Measurements from ENCODE around the gene EXTL1.

DNA sequence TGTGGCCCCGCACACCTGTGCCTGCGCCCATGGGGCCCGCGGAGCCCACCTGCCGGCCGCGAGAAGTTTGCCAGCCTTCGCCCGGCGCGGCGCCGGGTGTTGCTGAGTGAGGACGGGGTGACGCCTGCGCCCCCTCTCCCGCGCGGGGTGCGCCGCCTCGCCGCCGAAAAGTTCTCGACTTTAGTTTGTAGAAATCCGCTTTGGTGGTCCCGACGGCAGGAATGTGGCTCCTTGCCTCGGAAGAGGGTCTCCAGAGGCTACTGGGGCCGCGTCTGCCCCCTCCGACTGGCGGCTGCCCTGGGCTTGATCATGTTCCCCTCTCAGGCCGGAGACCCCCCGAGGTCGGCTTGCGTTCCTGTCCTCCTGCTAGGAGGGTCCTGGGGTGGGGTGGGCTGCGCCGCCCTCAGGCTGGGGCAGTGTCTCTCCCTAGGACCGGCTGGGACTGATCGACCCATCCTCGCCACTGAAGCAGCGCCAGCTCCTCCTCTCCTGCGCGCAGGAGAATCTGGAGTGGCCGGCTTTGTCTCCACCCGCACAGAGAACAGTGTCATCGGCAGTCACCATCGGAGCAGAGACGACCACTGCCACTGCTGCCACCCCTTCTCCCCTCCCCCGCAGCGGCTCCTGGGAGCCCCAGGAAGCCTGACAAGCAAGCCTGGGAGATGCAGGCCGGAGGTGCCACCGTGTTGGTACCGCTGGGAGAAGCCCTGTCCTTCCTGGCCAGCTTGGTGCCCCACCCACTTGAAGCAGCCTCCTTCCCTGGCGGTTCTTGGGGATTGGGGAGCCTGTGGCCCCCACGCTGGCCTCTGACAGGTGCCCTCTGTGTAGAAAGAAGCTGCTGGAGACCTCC, 24.9 kb downstream of the EXTL1 start:
- TF ChIP-seq, protein P1, sequence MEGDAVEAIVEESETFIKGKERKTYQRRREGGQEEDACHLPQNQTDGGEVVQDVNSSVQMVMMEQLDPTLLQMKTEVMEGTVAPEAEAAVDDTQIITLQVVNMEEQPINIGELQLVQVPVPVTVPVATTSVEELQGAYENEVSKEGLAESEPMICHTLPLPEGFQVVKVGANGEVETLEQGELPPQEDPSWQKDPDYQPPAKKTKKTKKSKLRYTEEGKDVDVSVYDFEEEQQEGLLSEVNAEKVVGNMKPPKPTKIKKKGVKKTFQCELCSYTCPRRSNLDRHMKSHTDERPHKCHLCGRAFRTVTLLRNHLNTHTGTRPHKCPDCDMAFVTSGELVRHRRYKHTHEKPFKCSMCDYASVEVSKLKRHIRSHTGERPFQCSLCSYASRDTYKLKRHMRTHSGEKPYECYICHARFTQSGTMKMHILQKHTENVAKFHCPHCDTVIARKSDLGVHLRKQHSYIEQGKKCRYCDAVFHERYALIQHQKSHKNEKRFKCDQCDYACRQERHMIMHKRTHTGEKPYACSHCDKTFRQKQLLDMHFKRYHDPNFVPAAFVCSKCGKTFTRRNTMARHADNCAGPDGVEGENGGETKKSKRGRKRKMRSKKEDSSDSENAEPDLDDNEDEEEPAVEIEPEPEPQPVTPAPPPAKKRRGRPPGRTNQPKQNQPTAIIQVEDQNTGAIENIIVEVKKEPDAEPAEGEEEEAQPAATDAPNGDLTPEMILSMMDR (IDR thresholded peaks at IDR 0.05) = no peak
- TF ChIP-seq EZH2phosphoT487 (IDR thresholded peaks at IDR 0.05) = peak; percentile 88
